Measurements from ENCODE around the gene CDH16.
A peak's percentile ranks its signal among the peaks of the same experiment; 100 is the strongest.

The CDH16 gene

GRCh38 chr16:66948134-66948836 lies 29.6 kb upstream of the CDH16 start:
- H3K4me3 ChIP-seq (ENCODE audit: low read depth, low read length): no peak overlapping the region
- peaks cover 21% of the 10 kb centered on the region for H3K27me3 ChIP-seq (ENCODE audit: insufficient read depth, low read length)
- no peak overlapping the region for H3K18ac ChIP-seq (ENCODE audit: low read length)
- H3K4me2 ChIP-seq (ENCODE audit: low read length): no peak overlapping the region
- no peaks in the 10 kb centered on the region for H3K79me1 ChIP-seq (ENCODE audit: low read length)
- no peak overlapping the region for H2AFZ ChIP-seq (ENCODE audit: insufficient read depth, low read length, poor library complexity)
- H3K79me2 ChIP-seq (ENCODE audit: control insufficient read depth, insufficient read depth, low read length, poor library complexity): no peaks in the 10 kb centered on the region
- no peak overlapping the region for H4K12ac ChIP-seq (ENCODE audit: low read depth, low read length)
- H3K4ac ChIP-seq (ENCODE audit: low read depth, low read length): no peak overlapping the region
- no peak overlapping the region for H4K8ac ChIP-seq (ENCODE audit: low read depth, low read length)
- no peak overlapping the region for H3K23ac ChIP-seq (ENCODE audit: low read length)
- no peak overlapping the region for H4K91ac ChIP-seq (ENCODE audit: low read depth, low read length)
- peaks cover 6 to 7% of the 10 kb centered on the region in 2 experiments for H3K36me3 ChIP-seq (ENCODE audit: control insufficient read depth in 1 of 2, insufficient read depth in 2 of 2, low read length in 2 of 2)
- no peak overlapping the region for H2BK12ac ChIP-seq (ENCODE audit: low read length)
- no peak overlapping the region for H3K14ac ChIP-seq (ENCODE audit: low read length)
- H2BK120ac ChIP-seq (ENCODE audit: insufficient read depth, low read length, poor library complexity): no peak overlapping the region
- H3K27ac ChIP-seq (ENCODE audit: low read depth, low read length): no peak overlapping the region
- H2AK5ac ChIP-seq (ENCODE audit: low read length): no peak overlapping the region
- no CpG with 5 or more reads among the region's 44 CpGs for WGBS (ENCODE audit: extremely low coverage, insufficient coverage, insufficient read length)
- peaks cover 3% of the 10 kb centered on the region for H3K9me3 ChIP-seq (ENCODE audit: insufficient read depth, low read depth, low read length)
- no peak for DNase-seq
- H2BK5ac ChIP-seq (ENCODE audit: low read depth, low read length, poor library complexity): no peak overlapping the region
- H3K4me1 ChIP-seq (ENCODE audit: control insufficient read depth in 1 of 2, insufficient read depth in 2 of 2, low read length in 2 of 2): no peaks in the 10 kb centered on the region
- no peak overlapping the region for H3K9ac ChIP-seq (ENCODE audit: low read length)

- no CpG with 5 or more reads among the region's 23 CpGs for WGBS (ENCODE audit: extremely low coverage, insufficient coverage, insufficient read length)
- Histone ChIP-seq H2AK5ac (ENCODE audit: low read length) (no peak overlapping the region), H4K12ac (ENCODE audit: low read depth, low read length) (no peak overlapping the region), H2BK120ac (ENCODE audit: insufficient read depth, low read length, poor library complexity) (no peak overlapping the region), H3K4me3 (ENCODE audit: low read depth, low read length) (no peak overlapping the region), H3K9me3 (ENCODE audit: insufficient read depth, low read depth, low read length) (peaks cover 3% of the 10 kb centered on the region), H3K79me1 (ENCODE audit: low read length) (no peaks in the 10 kb centered on the region), H3K4me1 (ENCODE audit: control insufficient read depth in 1 of 2, insufficient read depth in 2 of 2, low read length in 2 of 2) (no peaks in the 10 kb centered on the region), H4K8ac (ENCODE audit: low read depth, low read length) (no peak overlapping the region), H3K4me2 (ENCODE audit: low read length) (no peak overlapping the region), H3K23ac (ENCODE audit: low read length) (no peak overlapping the region), H2BK12ac (ENCODE audit: low read length) (no peak overlapping the region), H3K36me3 (ENCODE audit: control insufficient read depth in 1 of 2, insufficient read depth in 2 of 2, low read length in 2 of 2) (peaks cover 14 to 15% of the 10 kb centered on the region in 2 experiments), H4K91ac (ENCODE audit: low read depth, low read length) (no peak overlapping the region), H3K79me2 (ENCODE audit: control insufficient read depth, insufficient read depth, low read length, poor library complexity) (no peaks in the 10 kb centered on the region), H3K14ac (ENCODE audit: low read length) (no peak overlapping the region), H3K9ac (ENCODE audit: low read length) (no peak overlapping the region), H3K27me3 (ENCODE audit: insufficient read depth, low read length) (peaks cover 21% of the 10 kb centered on the region), H3K4ac (ENCODE audit: low read depth, low read length) (no peak overlapping the region), H2AFZ (ENCODE audit: insufficient read depth, low read length, poor library complexity) (no peak overlapping the region), H3K18ac (ENCODE audit: low read length) (no peak overlapping the region), H3K27ac (ENCODE audit: low read depth, low read length) (no peak overlapping the region), H2BK5ac (ENCODE audit: low read depth, low read length, poor library complexity) (no peak overlapping the region)
- DNase-seq: peak; percentile 58 to 86
Measured at GRCh38 chr16:66947302-66948065, 28.8 kb upstream of the CDH16 start.

- Histone ChIP-seq H2AFZ (ENCODE audit: insufficient read depth, low read length, poor library complexity) (no peak overlapping the region), H3K14ac (ENCODE audit: low read length) (no peak overlapping the region), H3K18ac (ENCODE audit: low read length) (no peak overlapping the region), H2BK5ac (ENCODE audit: low read depth, low read length, poor library complexity) (no peak overlapping the region), H3K23ac (ENCODE audit: low read length) (no peak overlapping the region), H3K4me2 (ENCODE audit: low read length) (no peak overlapping the region), H4K91ac (ENCODE audit: low read depth, low read length) (no peak overlapping the region), H2AK5ac (ENCODE audit: low read length) (no peak overlapping the region), H2BK12ac (ENCODE audit: low read length) (no peak overlapping the region), H3K4me3 (ENCODE audit: low read depth, low read length) (no peak overlapping the region), H3K4ac (ENCODE audit: low read depth, low read length) (no peak overlapping the region), H3K79me2 (ENCODE audit: control insufficient read depth, insufficient read depth, low read length, poor library complexity) (no peaks in the 10 kb centered on the region), H3K27ac (ENCODE audit: low read depth, low read length) (no peak overlapping the region), H3K36me3 (ENCODE audit: control insufficient read depth in 1 of 2, insufficient read depth in 2 of 2, low read length in 2 of 2) (peaks cover 19 to 20% of the 10 kb centered on the region in 2 experiments), H3K9ac (ENCODE audit: low read length) (no peak overlapping the region), H2BK120ac (ENCODE audit: insufficient read depth, low read length, poor library complexity) (no peak overlapping the region), H3K4me1 (ENCODE audit: control insufficient read depth in 1 of 2, insufficient read depth in 2 of 2, low read length in 2 of 2) (no peaks in the 10 kb centered on the region), H4K8ac (ENCODE audit: low read depth, low read length) (no peak overlapping the region), H3K9me3 (ENCODE audit: insufficient read depth, low read depth, low read length) (peaks cover 2% of the 10 kb centered on the region), H3K27me3 (ENCODE audit: insufficient read depth, low read length) (peaks cover 21% of the 10 kb centered on the region), H3K79me1 (ENCODE audit: low read length) (no peaks in the 10 kb centered on the region), H4K12ac (ENCODE audit: low read depth, low read length) (no peak overlapping the region)
- no CpG with 5 or more reads among the region's 5 CpGs for WGBS (ENCODE audit: extremely low coverage, insufficient coverage, insufficient read length)
- DNase-seq: no peak
Measured at GRCh38 chr16:66946974-66947301, 28.3 kb upstream of the CDH16 start.

- H2BK5ac ChIP-seq (ENCODE audit: low read depth, low read length, poor library complexity): no peak overlapping the region
- no peak overlapping the region for H2BK120ac ChIP-seq (ENCODE audit: insufficient read depth, low read length, poor library complexity)
- no peak overlapping the region for H4K8ac ChIP-seq (ENCODE audit: low read depth, low read length)
- no peak overlapping the region for H2BK12ac ChIP-seq (ENCODE audit: low read length)
- H3K18ac ChIP-seq (ENCODE audit: low read length): no peak overlapping the region
- no peak overlapping the region for H2AFZ ChIP-seq (ENCODE audit: insufficient read depth, low read length, poor library complexity)
- H3K79me1 ChIP-seq (ENCODE audit: low read length): no peaks in the 10 kb centered on the region
- no peak for DNase-seq
- H3K4me3 ChIP-seq (ENCODE audit: low read depth, low read length): no peak overlapping the region
- H3K27me3 ChIP-seq (ENCODE audit: insufficient read depth, low read length): peaks cover 21% of the 10 kb centered on the region
- H2AK5ac ChIP-seq (ENCODE audit: low read length): no peak overlapping the region
- H4K12ac ChIP-seq (ENCODE audit: low read depth, low read length): no peak overlapping the region
- no peak overlapping the region for H3K4me2 ChIP-seq (ENCODE audit: low read length)
- no CpG with 5 or more reads among the region's 7 CpGs for WGBS (ENCODE audit: extremely low coverage, insufficient coverage, insufficient read length)
- H3K23ac ChIP-seq (ENCODE audit: low read length): no peak overlapping the region
- no peak overlapping the region for H3K4ac ChIP-seq (ENCODE audit: low read depth, low read length)
- H3K4me1 ChIP-seq (ENCODE audit: control insufficient read depth in 1 of 2, insufficient read depth in 2 of 2, low read length in 2 of 2): no peaks in the 10 kb centered on the region
- no peak overlapping the region for H3K9ac ChIP-seq (ENCODE audit: low read length)
- no peak overlapping the region for H4K91ac ChIP-seq (ENCODE audit: low read depth, low read length)
- H3K36me3 ChIP-seq (ENCODE audit: control insufficient read depth in 1 of 2, insufficient read depth in 2 of 2, low read length in 2 of 2): peaks cover 23 to 24% of the 10 kb centered on the region in 2 experiments
- peaks cover 2% of the 10 kb centered on the region for H3K9me3 ChIP-seq (ENCODE audit: insufficient read depth, low read depth, low read length)
- no peak overlapping the region for H3K27ac ChIP-seq (ENCODE audit: low read depth, low read length)
- no peaks in the 10 kb centered on the region for H3K79me2 ChIP-seq (ENCODE audit: control insufficient read depth, insufficient read depth, low read length, poor library complexity)
- H3K14ac ChIP-seq (ENCODE audit: low read length): no peak overlapping the region
Measured at GRCh38 chr16:66946541-66946940, 27.9 kb upstream of the CDH16 start.

Data from trophoblast cell (in vitro differentiated cells and primary cell).